ENCODE measurements around the gene ICAM4. TPM values are rescaled to one million over a fixed set of nuclear protein-coding genes. Genes with fewer than 3 reads are reported as not detected.
A peak's percentile ranks its signal among the peaks of the same experiment; 100 is the strongest.

ICAM4 gene
- total RNA-seq, 1 experiment from 2014 or later: 9.4 TPM

DNA sequence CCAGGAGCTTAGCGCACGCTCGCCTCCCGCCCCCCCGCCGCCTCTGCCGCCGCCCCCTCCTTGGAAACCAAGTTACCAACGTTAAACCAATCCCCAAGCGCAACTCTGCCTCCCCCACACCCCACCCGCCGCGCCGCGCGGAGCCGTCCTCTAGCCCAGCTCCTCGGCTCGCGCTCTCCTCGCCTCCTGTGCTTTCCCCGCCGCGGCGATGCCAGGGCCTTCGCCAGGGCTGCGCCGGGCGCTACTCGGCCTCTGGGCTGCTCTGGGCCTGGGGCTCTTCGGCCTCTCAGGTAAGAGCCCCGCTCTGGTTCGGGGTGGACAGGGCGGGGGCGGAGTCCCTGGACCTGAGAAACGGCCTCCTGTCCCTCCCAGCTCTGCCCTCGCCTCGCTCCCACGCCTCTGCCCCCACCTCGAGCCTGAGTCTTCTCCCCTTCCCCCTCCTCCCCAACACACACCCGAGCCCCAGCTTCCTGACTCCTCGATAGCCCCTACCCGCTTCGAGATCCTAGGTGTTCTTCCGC, 3.1 kb downstream of the ICAM4 start, which contains the start of gene ICAM5:
Gene ICAM5 (plus strand): TSS at position 117 of the 521 bp plus-strand sequence. CDS start 92 bp downstream, at position 209.
- CTCF ChIA-PET: interaction anchor here (1.1 to 2.8 kb wide), 7 partner anchors 20 to 101 kb away, joined by 3 to 34 read pairs (median 9); partner anchors contain the start of genes ICAM1 and TYK2
- H3K4me3 ChIP-seq (ENCODE audit: low read depth, low read length): peak within 1 kb of the TSS; percentile 48
- TF ChIP-seq, protein P1, sequence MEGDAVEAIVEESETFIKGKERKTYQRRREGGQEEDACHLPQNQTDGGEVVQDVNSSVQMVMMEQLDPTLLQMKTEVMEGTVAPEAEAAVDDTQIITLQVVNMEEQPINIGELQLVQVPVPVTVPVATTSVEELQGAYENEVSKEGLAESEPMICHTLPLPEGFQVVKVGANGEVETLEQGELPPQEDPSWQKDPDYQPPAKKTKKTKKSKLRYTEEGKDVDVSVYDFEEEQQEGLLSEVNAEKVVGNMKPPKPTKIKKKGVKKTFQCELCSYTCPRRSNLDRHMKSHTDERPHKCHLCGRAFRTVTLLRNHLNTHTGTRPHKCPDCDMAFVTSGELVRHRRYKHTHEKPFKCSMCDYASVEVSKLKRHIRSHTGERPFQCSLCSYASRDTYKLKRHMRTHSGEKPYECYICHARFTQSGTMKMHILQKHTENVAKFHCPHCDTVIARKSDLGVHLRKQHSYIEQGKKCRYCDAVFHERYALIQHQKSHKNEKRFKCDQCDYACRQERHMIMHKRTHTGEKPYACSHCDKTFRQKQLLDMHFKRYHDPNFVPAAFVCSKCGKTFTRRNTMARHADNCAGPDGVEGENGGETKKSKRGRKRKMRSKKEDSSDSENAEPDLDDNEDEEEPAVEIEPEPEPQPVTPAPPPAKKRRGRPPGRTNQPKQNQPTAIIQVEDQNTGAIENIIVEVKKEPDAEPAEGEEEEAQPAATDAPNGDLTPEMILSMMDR (IDR thresholded peaks at IDR 0.05; ENCODE audit: insufficient read depth in 1 of 2, low read depth in 1 of 2, low read length in 1 of 2, severe bottlenecking in 1 of 2, unreplicated experiment in 1 of 2): no peak
- peaks cover 1% of the 10 kb centered on the region for H3K36me3 ChIP-seq (ENCODE audit: control insufficient read depth, insufficient read depth, low read length)
- no peaks in the 10 kb centered on the region for H3K27me3 ChIP-seq (replicated peaks; ENCODE audit: control insufficient read depth, insufficient read depth, low read length)
- H3K4me1 ChIP-seq: peaks cover 33% of the 10 kb centered on the region
- intact Hi-C loops (cut with micrococcal nuclease; ENCODE audit: unreplicated experiment): loop anchor here (5.0 kb wide), 1 partner anchor 42 kb away; the partner anchor contains the start of gene RAVER1
- DNase-seq: peak in 1 of 2 experiments; percentile 19
- H3K4me3 Mint-ChIP-seq (ENCODE audit: unreplicated experiment): peak within 1 kb of the TSS; percentile 87
- no TSS peak for BruUV-seq (replicated peaks)
- POLR2A ChIA-PET: interaction anchor here (0.6 to 1.8 kb wide), 9 partner anchors 10 to 191 kb away, joined by 3 to 22 read pairs (median 5); partner anchors contain the start of genes ICAM1, RAVER1 and TYK2
- peaks cover 20% of the 10 kb centered on the region for H3K36me3 Mint-ChIP-seq (ENCODE audit: insufficient read depth, unreplicated experiment)
- peaks cover 24% of the 10 kb centered on the region for H3K4me1 Mint-ChIP-seq (ENCODE audit: low read depth, unreplicated experiment)
- H3K9me3 ChIP-seq: no peaks in the 10 kb centered on the region
- no peaks in the 10 kb centered on the region for H3K9me3 Mint-ChIP-seq (ENCODE audit: unreplicated experiment)
- H3K27ac Mint-ChIP-seq (ENCODE audit: unreplicated experiment): peak within 1 kb of the TSS; percentile 77
- peaks cover 7% of the 10 kb centered on the region for H3K27me3 Mint-ChIP-seq (ENCODE audit: insufficient read depth, unreplicated experiment)

DNA sequence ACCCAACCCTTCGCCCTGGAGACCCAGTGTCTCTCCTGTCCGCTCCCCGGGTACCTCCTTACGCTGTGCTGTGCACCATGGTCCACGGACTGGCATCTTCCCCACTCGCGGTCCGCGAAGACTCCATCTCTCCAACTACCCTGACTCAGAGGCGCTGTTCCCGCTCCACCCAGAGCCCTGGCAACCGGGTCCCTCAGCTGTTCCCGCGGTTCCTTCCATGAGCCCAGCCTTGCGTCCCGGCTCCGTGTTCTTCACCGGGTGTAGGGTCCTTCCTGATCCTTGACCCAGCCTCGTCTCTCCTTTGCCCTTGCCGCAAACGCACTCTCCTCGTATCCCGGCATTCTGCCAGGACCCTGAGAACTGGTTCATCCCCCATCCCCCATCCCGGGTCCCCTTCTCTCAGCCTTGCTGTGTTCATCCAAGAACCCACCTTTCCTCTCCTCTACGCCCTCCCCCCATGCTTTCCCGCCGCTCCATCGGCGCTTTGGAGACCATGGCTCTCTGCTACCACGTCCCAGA, 3.7 kb downstream of the ICAM4 start:
- TF ChIP-seq, protein P1 (IDR thresholded peaks at IDR 0.05; ENCODE audit: insufficient read depth in 1 of 2, low read depth in 1 of 2, low read length in 1 of 2, severe bottlenecking in 1 of 2, unreplicated experiment in 1 of 2): no peak
- CTCF ChIA-PET: interaction anchor here (1.3 to 2.8 kb wide), 3 partner anchors 20 to 90 kb away, joined by 4 to 34 read pairs (median 9); partner anchors contain the start of genes ICAM1 and TYK2

DNA sequence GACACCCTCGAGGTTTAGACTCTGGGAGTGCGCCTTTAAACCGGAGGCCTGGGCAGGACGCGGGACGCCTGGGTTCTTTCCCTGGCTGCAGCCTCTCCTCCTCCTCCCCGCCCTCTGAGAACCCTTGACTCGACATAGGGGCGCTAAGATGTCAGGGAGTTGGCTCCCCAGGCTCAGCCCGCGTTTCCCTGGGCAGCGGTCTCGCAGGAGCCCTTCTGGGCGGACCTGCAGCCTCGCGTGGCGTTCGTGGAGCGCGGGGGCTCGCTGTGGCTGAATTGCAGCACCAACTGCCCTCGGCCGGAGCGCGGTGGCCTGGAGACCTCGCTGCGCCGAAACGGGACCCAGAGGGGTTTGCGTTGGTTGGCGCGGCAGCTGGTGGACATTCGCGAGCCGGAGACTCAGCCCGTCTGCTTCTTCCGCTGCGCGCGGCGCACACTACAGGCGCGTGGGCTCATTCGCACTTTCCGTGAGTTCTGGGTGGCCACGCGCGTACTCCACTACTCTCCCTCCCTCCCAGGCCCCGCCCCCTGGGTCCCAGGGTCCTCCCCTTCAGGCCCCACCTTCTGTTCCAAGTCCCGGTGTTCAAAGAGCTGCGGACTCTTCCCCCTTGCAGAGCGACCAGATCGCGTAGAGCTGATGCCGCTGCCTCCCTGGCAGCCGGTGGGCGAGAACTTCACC, 4.3 kb downstream of the ICAM4 start:
- DNase-seq: peak; percentile 62 to 70
- intact Hi-C loops (cut with micrococcal nuclease; ENCODE audit: unreplicated experiment): no loop called here
- TF ChIP-seq, protein P1 (IDR thresholded peaks at IDR 0.05; ENCODE audit: insufficient read depth in 1 of 2, low read depth in 1 of 2, low read length in 1 of 2, severe bottlenecking in 1 of 2, unreplicated experiment in 1 of 2): no peak
- H3K4me3 Mint-ChIP-seq (ENCODE audit: unreplicated experiment): peak overlapping the region; percentile 87
- H3K27ac Mint-ChIP-seq (ENCODE audit: unreplicated experiment): no peak overlapping the region
- POLR2A ChIA-PET: interaction anchor here (0.6 to 0.9 kb wide), 2 partner anchors 90 to 100 kb away, joined by 6 read pairs; partner anchors contain the start of gene TYK2
- CTCF ChIA-PET: interaction anchor here (0.7 to 1.1 kb wide), 8 partner anchors 11 to 100 kb away, joined by 3 to 15 read pairs (median 4); partner anchors contain the start of genes FDX2 and ICAM1
- Histone ChIP-seq H3K9me3 (no peaks in the 10 kb centered on the region), H3K36me3 (ENCODE audit: control insufficient read depth, insufficient read depth, low read length) (no peaks in the 10 kb centered on the region; the same call in none of the 2 replicates), H3K4me1 (peaks cover 30% of the 10 kb centered on the region), H3K27me3 (replicated peaks; ENCODE audit: control insufficient read depth, insufficient read depth, low read length) (no peaks in the 10 kb centered on the region), H3K4me3 (ENCODE audit: low read depth, low read length) (peak overlapping the region; percentile 48)
- no peaks in the 10 kb centered on the region for H3K9me3 Mint-ChIP-seq (ENCODE audit: unreplicated experiment)
- H3K27me3 Mint-ChIP-seq (ENCODE audit: insufficient read depth, unreplicated experiment): peaks cover 7% of the 10 kb centered on the region
- H3K36me3 Mint-ChIP-seq (ENCODE audit: insufficient read depth, unreplicated experiment): peaks cover 14% of the 10 kb centered on the region
- H3K4me1 Mint-ChIP-seq (ENCODE audit: low read depth, unreplicated experiment): peaks cover 15% of the 10 kb centered on the region
- BruUV-seq (replicated peaks): no TSS peak

More for the DNA sequence above, 3.7 kb downstream of the ICAM4 start:
- Mint-ChIP-seq H3K9me3 (ENCODE audit: unreplicated experiment) (no peaks in the 10 kb centered on the region), H3K4me3 (ENCODE audit: unreplicated experiment) (peak overlapping the region; percentile 87), H3K4me1 (ENCODE audit: low read depth, unreplicated experiment) (peaks cover 19% of the 10 kb centered on the region), H3K27me3 (ENCODE audit: insufficient read depth, unreplicated experiment) (peaks cover 7% of the 10 kb centered on the region), H3K36me3 (ENCODE audit: insufficient read depth, unreplicated experiment) (peaks cover 15% of the 10 kb centered on the region), H3K27ac (ENCODE audit: unreplicated experiment) (no peak overlapping the region)
- peaks cover under 1% of the 10 kb centered on the region for H3K36me3 ChIP-seq (ENCODE audit: control insufficient read depth, insufficient read depth, low read length)
- H3K9me3 ChIP-seq: no peaks in the 10 kb centered on the region
- peak overlapping the region; percentile 48 for H3K4me3 ChIP-seq (ENCODE audit: low read depth, low read length)
- no TSS peak for BruUV-seq (replicated peaks)
- peaks cover 33% of the 10 kb centered on the region for H3K4me1 ChIP-seq
- intact Hi-C loops (cut with micrococcal nuclease; ENCODE audit: unreplicated experiment): no loop called here
- POLR2A ChIA-PET: no interaction called here
- DNase-seq: peak in 1 of 2 experiments; percentile 26
- H3K27me3 ChIP-seq (replicated peaks; ENCODE audit: control insufficient read depth, insufficient read depth, low read length): no peaks in the 10 kb centered on the region
